ENCODE data around the gene TPRX2. TPM values are rescaled to one million over a fixed set of nuclear protein-coding genes. Genes with fewer than 3 reads are reported as not detected.
"Not testable (repeated sequence)": the region's sequence is repeated elsewhere in the genome, so short reads cannot be mapped to it uniquely, and the experiment has no call there.

Gene TPRX2
- polyA plus RNA-seq, 1 experiment: not detected

GRCh38 chr19:47861630-47862029, 2.6 kb downstream of the TPRX2 start:
- no peak for DNase-seq (ENCODE audit: low read depth, low spot score)
- POLR2A ChIA-PET: no interaction called here
- TF ChIP-seq, protein P1, sequence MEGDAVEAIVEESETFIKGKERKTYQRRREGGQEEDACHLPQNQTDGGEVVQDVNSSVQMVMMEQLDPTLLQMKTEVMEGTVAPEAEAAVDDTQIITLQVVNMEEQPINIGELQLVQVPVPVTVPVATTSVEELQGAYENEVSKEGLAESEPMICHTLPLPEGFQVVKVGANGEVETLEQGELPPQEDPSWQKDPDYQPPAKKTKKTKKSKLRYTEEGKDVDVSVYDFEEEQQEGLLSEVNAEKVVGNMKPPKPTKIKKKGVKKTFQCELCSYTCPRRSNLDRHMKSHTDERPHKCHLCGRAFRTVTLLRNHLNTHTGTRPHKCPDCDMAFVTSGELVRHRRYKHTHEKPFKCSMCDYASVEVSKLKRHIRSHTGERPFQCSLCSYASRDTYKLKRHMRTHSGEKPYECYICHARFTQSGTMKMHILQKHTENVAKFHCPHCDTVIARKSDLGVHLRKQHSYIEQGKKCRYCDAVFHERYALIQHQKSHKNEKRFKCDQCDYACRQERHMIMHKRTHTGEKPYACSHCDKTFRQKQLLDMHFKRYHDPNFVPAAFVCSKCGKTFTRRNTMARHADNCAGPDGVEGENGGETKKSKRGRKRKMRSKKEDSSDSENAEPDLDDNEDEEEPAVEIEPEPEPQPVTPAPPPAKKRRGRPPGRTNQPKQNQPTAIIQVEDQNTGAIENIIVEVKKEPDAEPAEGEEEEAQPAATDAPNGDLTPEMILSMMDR (IDR thresholded peaks at IDR 0.05; ENCODE audit: low read depth, low read length): no peak
- H3K4me3 ChIP-seq (ENCODE audit: low read depth, low read length): no peak overlapping the region
- peaks cover 2% of the 10 kb centered on the region for H3K9me3 ChIP-seq (ENCODE audit: control insufficient read depth, insufficient read depth, low read length)
- peaks cover 6% of the 10 kb centered on the region for H3K27me3 ChIP-seq (ENCODE audit: control insufficient read depth, insufficient read depth, low read length)
- CTCF ChIA-PET: no interaction called here
- H3K27ac ChIP-seq (ENCODE audit: low read depth, low read length): no peak overlapping the region

DNA sequence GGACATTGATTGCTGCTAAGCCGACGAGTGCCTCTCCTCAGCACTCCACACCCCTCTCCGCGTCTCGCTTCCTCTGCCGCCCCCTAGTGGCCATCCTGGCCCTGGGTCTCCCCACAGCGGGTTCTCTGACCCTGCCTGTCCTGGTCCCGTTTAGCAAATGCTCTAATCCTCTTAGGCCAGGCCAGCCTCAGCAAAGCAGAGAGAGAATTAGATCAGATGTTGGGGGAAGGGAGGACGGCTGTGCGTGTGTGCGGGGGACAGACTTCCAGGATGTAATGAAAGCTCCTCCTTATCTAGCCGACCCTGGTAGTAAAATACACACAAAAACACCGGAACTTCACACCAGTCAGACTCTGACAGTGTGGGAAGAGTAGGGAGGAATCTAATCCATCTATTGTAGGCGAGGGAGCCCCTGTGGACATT, 4.5 kb downstream of the TPRX2 start:
- Histone ChIP-seq H3K9me3 (ENCODE audit: control insufficient read depth, insufficient read depth, low read length) (peaks cover 2% of the 10 kb centered on the region), H3K4me3 (ENCODE audit: low read depth, low read length) (no peak overlapping the region), H3K27me3 (ENCODE audit: control insufficient read depth, insufficient read depth, low read length) (peaks cover 6% of the 10 kb centered on the region), H3K27ac (ENCODE audit: low read depth, low read length) (no peak overlapping the region)
- TF ChIP-seq, protein P1 (IDR thresholded peaks at IDR 0.05; ENCODE audit: low read depth, low read length): peak; percentile 97
- POLR2A ChIA-PET: no interaction called here
- CTCF ChIA-PET: interaction anchor here (0.6 to 3.0 kb wide), 25 partner anchors 8 to 153 kb away, joined by 3 to 17 read pairs (median 5); no protein-coding TSS in a partner anchor
- peak; percentile 21 for DNase-seq (ENCODE audit: low read depth, low spot score)

DNA sequence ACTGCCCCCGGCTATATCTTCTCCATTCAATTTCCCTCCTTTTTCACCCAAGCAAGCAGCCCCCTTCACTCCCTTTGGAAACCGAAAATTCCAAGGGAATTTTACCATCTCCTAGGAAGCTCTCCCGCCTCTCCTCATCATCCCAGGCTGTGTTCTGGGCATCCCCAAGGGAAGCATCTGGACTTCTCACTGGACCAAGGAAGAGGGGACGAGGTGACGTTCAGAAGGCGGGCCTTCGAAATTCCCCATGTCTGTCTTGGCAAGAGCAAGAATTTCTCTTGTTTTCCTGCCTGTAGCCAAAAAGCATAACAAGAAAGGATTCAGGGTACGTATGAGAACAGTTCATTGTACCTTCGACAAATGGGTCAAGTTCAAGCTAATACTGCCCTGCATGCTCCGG, 6.1 kb downstream of the TPRX2 start:
- no peak overlapping the region for H3K4me3 ChIP-seq (ENCODE audit: low read depth, low read length)
- H3K9me3 ChIP-seq (ENCODE audit: control insufficient read depth, insufficient read depth, low read length): peaks cover 2% of the 10 kb centered on the region
- no peak overlapping the region for H3K27ac ChIP-seq (ENCODE audit: low read depth, low read length)
- TF ChIP-seq, protein P1 (IDR thresholded peaks at IDR 0.05; ENCODE audit: low read depth, low read length): no peak
- ChIA-PET POLR2A (no interaction called here), CTCF (interaction anchor here (0.5 to 3.0 kb wide), 3 partner anchors 99 to 308 kb away, joined by 3 to 17 read pairs (median 6); no protein-coding TSS in a partner anchor)
- no peak for DNase-seq (ENCODE audit: low read depth, low spot score)
- H3K27me3 ChIP-seq (ENCODE audit: control insufficient read depth, insufficient read depth, low read length): peaks cover 6% of the 10 kb centered on the region

DNA sequence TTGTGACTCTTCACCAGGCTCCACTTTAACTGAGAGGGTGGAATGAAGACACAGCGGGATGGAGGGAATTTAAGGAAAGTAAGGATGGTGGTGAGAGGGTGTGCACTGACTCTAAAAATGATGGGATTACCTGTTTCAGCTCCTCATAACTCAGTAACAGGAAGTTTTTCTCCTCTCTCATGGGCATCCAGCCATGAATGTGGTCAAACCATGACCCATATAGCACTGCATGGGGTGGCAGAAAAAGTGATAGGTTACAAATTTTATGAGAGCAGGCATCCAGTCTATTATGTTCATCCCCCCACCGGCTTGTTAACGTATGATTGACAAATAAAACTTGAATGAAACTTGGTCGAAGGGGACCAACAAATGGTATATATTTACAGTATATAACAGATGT, 19.9 kb downstream of the TPRX2 start:
- H3K27ac ChIP-seq (ENCODE audit: low read depth, low read length): no peak overlapping the region
- POLR2A ChIA-PET: no interaction called here
- H3K9me3 ChIP-seq (ENCODE audit: control insufficient read depth, insufficient read depth, low read length): no peaks in the 10 kb centered on the region
- H3K4me3 ChIP-seq (ENCODE audit: low read depth, low read length): no peak overlapping the region
- no peak for DNase-seq (ENCODE audit: low read depth, low spot score)
- H3K27me3 ChIP-seq (ENCODE audit: control insufficient read depth, insufficient read depth, low read length): no peaks in the 10 kb centered on the region
- TF ChIP-seq, protein P1 (IDR thresholded peaks at IDR 0.05; ENCODE audit: low read depth, low read length): no peak
- CTCF ChIA-PET: interaction anchor here (0.9 kb wide), 1 partner anchor 10 kb away, joined by 5 read pairs; no protein-coding TSS in a partner anchor

DNA sequence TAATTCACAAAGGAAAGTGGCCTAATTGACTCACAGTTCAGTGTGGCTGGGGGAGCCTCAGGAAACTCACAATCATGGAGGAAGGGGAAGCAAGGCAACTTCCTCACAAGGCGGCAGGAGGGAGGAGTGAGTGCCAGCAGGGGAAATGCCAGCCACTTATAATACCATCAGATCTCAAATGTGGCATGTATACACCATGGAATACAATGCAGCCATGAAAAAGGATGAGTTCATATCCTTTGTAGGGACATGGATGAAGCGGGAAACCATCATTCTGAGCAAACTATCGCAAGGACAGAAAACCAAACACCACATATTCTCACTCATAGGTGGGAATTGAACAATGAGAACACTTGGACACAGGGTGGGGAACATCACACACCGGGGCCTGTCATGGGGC, 20.4 kb downstream of the TPRX2 start:
- H3K27me3 ChIP-seq (ENCODE audit: control insufficient read depth, insufficient read depth, low read length); H3K27ac ChIP-seq (ENCODE audit: low read depth, low read length); H3K9me3 ChIP-seq (ENCODE audit: control insufficient read depth, insufficient read depth, low read length); DNase-seq (ENCODE audit: low read depth, low spot score); CTCF ChIA-PET; H3K4me3 ChIP-seq (ENCODE audit: low read depth, low read length); POLR2A ChIA-PET: not testable (repeated sequence)

All from AG04450 (cell line).